NCI-H510A treated with DMSO at 0.1 percent for 48 hours (cell line): ENCODE data around the gene RAB7A.
"Not testable (repeated sequence)": the region's sequence is repeated elsewhere in the genome, so short reads cannot be mapped to it uniquely, and the experiment has no call there.

Source experiments
- DNase-seq: peaks from one replicate; lab custom pipeline; 2025; lab: John Stamatoyannopoulos, UW

RAB7A gene

DNA sequence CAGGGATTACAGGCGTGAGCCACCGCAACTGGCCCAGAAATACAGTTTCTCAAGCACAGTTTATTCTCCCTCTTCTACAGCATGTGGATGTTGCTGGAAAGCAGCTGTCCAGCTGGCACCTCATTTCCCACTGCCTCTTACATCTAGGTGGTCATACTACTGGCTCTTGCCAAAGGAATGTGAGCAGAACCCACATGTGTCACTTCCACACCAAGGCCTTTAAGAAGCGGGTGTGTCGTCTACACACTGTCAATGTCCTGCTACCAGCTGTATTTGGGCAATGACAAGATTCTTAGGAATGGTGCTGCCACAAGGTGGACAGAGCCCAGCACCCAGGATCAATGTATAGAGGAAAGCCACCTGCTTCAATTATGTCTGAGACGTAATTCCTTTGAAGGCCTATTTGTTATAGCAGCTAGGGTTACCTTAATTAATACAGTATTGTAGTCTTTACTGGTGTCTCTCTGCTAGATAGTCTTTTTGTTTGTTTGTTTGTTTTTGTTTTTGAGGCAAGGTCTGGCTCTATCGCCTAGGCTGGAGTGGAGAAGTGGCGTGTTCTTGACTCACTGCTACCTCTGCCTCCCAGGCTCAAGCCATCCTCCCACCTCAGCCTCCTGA is 15.1 kb upstream of the RAB7A start:
- DNase-seq: no peak

DNA sequence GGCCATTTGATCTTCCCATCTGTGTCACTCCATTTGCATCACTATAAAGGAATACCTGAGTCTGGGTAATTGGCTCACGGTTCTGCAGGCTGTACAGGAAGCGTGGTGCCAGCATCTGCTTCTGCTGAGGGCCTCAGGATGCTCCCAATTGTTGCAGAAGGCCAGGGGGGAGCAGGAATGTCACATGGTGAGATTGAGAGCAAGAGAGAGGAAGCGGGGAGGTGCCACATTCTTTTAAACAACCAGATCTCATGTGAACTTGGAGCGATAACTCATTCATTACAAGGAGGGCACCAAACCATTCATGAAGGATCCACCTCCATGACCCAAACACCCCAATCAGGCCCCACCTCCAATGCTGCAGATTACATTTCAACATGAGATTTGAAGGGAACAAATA is 13.1 kb upstream of the RAB7A start:
- no peak for DNase-seq

DNA sequence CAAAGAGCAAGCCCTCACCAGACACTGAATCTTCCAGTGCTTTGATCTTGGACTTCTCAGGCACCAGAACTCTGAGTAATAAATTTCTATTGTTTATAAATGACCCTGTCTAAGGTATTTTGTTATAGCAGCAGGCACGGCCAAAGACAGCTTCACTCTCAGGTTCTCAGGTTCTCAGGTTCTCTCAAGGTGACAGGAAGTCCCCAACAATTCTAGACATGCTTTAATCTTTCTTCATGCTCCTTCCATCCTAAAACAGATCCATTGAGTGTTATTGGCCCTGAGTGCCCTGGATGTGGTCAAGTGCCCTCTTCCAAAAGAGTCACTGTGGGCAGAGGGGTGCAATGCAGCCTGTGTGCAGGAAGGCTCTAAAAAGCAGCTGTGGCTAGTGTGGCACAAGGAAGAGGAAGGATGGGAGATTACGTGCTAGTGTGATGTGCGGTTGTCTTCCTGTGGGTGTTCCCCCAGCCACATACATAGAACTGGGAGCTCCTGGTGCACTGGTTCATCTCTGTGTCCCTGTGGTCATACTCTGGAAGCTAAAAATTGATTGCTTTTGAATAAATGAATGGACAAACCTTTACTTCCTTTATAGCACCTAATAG is 11.0 kb upstream of the RAB7A start:
- DNase-seq: no peak

DNA sequence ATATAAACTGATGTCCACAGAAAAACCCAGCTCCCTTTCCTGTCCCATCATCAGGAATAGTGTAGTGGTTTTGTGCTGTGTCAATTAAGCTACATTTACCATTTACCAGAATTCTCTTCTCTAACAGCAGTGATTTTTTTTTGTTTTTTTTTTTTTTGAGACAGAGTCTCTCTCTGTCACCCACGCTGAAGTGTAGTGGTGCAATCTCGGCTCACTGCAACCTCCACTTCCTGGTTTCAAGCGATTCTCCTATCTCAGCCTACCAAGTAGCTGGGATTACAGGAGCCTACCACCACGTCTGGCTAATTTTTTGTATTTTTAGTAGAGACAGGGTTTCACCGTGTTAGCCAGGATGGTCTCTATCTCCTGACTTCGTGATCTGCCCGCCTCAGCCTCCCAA is 7.1 kb upstream of the RAB7A start:
- not testable (repeated sequence) for DNase-seq

DNA sequence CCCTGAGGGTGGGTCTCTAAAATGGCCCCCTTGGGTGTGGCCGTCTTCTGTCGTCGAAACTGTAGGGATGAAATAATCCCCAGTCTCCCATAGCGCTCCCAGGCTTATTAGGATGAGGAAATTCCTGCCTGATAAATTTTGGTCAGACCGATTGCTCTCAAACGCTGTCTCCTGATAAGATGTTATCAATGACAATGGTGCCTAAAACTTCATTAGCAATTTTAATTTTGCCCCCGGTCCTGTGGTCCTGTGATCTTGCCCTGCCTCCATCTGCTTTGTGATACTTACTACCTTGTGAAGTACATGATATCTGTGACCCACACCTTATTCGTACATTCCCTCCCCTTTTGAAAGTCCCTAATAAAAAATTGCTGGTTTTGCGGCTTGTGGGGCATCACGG is 5.1 kb upstream of the RAB7A start:
- no peak for DNase-seq

DNA sequence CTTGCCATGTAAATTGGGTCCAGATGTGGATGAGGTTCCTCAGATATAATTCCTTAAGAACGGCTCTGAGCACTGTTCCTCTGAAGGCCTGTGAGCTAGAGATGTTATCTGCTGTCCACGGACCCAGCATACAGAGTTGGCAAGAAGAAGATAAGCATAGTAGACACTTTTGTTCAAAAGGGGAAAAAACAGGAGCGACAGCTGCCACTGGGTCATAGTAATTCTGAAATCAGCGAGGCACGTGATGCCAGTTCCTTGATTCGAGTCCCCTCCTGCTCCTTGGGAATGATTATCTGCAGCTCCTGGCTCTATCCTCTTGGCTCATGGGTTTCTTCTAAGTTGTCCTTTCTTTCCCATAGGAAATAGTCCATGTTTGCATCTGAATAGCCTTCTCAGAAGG is 2.5 kb upstream of the RAB7A start:
- no peak for DNase-seq

DNA sequence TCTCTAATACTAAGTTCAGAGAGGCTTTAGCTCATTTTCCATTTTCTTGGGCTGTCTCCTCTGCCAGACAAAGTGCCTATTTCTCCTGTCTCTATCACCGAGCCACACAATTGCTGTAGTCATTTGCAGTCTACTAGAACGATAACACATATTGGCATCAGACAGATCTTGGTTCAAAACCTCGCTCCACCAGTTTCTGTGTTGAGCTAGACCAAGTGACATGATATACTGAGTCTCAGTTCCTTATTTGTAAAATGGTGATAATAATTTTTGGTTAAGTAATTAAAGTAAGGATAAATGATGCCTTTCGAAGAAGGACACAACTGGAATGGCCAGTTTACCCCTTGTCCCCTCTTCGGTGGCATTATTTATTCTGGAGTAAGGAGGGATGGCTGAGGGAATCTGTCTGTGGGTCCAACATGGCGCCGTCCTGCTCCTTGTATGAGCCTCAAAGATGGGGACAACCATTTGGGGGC is 398 bp upstream of the RAB7A start:
- DNase-seq: no peak

DNA sequence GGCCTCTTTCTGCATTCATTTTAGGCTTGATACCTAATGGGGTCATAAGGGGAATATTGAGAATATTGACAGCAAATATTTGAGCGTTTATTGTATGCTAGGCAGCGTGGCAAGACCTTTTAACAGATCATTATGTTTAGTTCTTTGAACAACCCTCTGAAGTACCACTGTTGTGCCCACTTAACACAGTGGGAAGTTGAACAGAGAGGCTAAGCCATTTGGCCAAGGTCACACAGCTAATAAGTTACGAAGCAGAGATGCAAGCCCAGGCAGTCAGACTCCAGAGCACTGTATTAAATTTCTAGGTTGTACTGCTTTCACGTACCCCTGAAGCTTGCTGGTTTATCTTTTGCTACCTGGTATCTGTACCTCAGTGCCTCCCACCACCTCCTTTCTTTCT is 1.1 kb downstream of the RAB7A start:
- no peak for DNase-seq

DNA sequence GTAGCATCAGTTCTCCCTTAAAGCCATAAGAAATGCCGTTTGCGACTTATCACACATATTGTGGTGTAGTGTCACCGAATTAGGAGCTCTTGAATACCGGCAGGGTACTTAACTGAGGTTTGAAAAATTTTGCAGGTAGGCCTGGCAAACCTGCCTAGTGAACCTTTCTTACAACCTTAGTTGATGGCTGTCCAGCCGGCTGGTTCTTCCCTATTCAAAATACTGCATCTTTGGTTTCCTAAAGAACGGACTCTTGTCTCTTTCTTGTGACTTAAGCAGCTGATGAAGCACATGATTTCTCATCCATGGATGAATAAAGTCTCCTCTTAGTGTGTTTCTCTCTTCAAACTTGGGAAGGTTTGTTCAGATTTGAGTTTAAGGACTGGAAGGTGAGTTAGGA is 1.5 kb downstream of the RAB7A start:
- no peak for DNase-seq

DNA sequence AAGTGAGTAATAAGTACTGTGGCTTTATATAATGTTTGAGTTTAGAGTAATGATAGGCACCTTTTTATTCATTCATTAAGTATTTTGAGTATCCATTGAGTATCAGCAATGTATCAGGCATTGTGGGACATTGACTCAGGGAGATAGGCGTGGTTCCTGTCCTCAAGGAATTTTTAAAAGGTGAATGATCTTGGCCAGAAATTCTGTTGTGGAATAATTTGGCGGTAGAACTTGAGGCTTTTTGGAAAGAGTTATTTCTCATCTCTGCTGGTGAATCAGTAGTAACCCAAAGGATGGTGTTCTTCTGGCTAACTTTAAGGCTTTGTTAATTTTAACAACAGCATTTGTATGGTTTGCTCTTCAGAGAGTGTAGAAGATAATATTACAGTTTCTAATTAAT is 2.0 kb downstream of the RAB7A start:
- DNase-seq: no peak

DNA sequence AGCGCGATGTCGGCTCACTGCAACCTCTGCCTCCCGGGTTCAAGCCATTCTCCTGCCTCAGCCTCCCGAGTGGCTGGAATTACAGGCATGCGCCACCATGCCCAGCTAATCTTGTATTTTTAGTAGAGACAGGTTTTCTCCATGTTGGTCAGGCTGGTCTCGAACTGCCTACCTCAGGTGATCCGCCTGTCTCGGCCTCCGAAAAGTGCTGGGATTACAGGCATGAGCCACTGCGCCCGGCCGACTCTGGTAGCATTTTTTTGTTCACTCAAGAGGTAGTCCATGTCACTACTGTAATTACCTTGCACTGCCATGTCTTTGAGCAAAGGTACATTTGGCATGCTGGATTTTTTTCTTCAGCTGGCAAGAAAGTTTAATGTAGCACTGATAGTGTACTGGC is 2.5 kb downstream of the RAB7A start:
- not testable (repeated sequence) for DNase-seq

DNA sequence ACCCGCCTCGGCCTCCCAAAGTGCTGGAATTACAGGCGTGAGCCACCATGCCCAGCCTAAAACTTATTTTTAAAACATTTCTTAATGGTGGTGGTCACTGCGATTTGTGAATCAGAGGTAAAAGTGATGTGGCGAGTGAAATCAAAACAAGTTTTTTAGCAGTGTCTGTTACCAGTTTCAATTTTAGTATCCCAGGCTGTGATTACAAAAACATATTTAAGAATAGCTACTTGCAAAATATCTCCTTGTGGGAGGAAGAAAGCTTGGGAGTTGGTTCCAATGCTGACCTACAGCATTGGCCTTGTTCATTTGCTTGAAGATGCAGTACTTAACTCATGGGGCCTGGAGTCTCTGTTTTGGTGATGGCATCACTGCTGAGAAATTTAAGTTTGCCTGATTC is 4.5 kb downstream of the RAB7A start:
- DNase-seq: no peak

DNA sequence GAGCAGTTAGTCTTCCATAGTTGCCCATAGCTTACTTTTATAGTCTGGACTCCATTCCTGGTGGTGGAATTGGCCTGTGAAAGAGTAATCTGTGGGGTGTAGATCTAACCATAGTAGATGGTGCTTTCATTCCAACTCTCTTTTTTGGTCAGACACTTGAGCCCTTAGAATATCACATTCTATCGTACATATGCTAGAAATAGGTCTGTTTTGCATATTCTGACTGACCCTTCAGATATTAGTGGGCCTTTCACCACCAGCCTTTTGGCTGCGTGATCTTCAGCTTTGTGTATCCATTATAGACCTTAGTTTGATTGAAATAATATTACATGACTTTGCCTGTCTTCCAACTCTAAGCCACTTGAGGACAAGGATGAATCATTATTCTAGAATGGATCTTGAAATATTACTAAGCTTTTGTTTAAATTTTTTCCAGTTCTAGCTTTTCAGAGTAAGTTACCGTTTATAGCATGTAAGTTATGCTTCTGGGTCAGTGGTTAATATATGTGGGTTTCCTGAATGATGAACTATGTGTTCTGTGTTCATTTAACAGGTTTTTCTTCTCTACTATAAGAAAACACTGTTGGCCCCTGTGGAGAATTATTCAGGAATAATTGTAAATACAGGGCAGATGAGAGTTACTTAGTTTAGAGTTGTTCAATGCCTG is 8.7 kb downstream of the RAB7A start:
- DNase-seq: no peak

DNA sequence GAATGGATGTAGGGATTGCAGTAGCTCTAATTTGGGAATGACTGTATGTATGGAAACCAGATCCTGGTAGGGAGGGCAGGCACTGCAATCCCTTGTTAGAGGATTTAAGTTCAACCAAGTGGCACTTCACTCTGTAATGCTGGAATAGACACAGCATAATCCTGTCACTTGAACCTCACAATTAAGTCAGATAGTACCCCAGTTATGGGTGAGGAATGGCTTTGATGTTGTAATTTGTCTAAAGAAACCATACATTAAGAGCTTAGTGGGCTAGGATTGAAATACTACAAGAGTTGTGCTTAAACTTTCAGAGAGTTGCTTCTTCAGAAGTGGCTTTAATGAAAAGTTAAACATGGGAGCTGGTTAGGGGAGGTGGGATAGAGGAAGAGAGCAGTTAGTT is 9.3 kb downstream of the RAB7A start:
- no peak for DNase-seq

DNA sequence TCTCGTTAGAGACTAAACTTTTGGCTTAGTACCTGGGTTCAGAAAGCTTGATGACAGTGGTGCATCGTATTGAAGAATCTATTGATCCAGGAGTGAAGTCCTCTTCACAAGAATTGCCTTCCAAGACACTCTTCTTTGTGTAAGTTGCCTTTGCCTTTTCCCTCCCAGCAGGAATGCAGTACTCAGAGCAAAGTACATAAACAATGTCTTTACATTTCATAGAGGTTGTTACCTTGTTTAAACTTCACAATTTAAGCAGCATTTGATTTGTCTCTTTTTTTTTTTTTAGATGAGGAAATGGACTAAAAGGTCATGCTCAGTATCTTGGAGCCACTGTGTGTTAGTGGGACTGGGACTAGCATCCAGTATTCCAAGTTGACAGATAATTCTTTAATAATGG is 9.9 kb downstream of the RAB7A start:
- DNase-seq: no peak

DNA sequence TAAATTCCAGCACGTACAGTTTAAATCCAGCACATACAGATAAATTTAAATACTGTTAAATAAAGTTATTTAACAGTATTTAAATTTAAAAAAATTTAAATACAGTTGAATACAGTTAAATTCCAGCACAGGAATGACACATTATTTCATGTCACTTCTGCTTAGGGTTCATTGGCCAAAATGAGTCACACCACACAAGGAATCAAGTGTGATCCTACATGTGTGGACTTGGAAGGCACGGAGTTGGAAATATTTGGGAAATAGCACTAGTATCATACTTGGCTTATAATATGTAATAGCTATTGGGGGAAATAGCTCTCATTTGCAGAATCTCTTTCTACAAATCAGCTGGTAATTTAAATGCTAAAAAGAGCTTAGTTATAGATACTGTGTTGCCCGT is 10.6 kb downstream of the RAB7A start:
- DNase-seq: no peak

DNA sequence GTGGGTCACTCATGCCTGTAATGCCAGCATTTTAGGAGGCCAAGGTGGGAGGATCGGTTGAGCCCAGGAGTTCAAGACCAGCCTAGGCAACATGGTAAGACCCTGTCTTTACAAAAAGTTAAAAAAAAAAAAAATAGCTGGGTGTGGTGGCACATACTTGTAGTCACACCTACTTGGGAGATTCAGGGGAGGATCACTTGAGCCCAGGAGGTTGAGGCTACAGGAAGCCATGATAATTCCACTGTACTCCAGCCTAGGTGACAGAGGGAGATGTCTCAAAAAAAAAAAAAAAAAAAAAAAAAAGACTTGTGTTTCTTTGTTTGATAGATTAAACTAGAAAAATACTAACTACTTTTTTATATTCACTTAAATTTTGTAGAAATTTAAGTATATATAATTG is 14.6 kb downstream of the RAB7A start:
- no peak for DNase-seq

DNA sequence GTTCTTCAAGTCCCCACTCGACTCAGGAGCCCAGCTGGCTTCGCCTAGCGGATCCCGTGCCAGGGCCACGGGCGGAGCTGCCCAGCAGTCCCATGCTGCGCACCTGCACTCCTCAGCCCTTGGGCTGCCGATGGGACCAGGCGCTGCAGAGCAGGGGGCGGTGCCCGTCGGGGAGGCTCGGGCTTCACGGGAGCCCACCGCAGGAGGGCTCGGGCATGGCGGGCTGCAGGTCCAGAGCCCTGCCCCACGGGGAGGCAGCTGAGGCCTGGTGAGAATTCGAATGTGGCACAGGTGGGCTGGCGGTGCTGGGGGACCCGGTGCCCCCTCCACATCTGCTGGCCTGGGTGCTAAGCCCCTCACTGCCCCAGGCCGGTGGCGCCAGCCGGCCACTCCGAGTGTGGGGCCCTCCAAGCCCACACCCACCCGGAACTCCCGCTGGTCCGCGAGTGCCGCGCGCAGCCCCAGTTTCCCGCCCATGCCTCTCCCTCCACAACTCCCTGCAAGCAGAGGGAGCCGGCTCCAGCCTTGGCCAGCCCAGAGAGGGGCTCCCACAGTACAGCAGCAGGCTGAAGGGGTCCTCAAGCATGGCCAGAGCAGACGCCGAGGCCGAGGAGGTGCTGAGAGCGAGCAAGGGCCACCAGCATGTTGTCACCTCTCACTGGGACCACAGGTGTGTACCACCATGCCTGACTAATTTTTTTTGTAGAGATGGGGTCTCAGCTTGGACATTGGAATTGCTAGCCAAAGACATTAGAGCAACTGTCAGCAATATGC is 17.0 kb downstream of the RAB7A start:
- DNase-seq: no peak

DNA sequence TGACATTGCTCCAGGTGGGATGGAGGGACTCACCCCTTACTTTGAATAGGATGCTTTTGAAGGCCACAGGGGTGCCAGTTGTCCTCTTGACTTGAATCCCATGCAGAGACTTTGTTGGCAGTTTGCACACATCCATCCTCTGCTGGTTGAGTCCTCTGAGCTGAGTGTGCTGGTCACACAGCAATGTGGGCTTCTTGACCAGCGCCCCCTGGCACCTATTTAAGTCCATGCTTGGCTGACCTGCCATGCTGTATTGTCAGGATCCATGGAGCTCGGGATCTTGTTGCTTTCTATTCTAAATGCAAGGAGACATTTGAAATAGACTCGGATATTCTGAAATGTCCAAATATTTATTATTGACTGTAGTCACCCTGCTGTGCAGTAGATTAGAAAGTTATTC is 19.8 kb downstream of the RAB7A start:
- no peak for DNase-seq

DNA sequence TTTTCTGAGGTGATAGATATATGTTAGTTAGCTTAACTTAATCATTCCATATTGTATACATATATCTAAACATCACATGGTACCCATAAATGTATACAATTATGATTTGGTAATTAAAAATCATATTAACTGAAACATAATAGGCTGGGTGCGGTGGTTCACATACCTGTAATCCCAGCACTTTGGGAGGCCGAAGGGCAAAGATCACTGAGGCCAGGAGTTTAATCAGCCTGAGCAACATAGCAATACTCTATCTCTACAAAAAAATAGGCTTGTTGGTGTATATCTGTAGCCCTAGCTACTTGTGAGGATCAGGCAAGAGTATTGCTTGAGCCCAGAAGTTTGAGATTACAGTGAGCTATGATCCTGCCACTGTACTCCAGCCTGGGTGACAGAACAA is 20.9 kb downstream of the RAB7A start:
- no peak for DNase-seq

DNA sequence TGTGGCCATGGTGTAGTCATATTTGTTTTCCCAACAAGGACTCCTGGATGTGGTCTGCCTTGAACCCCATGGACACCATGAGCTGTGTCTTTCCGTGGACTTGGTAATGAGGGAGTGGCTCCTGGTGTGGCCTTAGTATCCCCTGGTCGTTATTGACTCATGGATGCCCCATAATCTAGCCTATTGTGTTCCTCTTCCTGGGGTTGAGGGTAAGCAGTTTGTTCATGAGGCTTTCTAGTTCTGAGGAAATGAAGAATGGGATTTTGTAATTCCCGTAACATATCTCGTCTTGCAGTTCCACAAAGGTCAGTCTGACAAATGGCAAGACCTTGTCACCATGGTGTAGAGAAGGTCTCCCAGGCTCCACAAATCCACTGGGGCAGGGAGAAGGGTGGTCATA is 22.6 kb downstream of the RAB7A start:
- no peak for DNase-seq

DNA sequence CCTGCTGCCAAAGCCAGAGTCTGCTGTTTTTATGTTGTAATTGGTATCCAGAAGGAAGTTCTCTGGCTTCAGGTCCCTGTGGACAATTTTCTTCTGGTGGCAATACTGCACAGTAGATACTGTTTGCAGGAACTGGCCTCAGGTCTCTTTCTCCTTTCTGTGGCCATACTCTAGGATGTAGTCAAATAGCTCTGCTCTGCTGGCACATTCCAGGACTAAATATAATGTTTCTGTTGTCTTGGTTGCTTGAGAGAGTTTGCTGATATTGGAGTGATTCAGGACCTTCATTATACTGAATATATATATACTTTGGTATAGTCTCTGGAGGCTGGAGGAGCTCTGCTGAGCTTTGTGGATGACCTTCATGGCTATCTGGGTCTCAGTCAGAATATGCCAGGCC is 23.1 kb downstream of the RAB7A start:
- DNase-seq: no peak

DNA sequence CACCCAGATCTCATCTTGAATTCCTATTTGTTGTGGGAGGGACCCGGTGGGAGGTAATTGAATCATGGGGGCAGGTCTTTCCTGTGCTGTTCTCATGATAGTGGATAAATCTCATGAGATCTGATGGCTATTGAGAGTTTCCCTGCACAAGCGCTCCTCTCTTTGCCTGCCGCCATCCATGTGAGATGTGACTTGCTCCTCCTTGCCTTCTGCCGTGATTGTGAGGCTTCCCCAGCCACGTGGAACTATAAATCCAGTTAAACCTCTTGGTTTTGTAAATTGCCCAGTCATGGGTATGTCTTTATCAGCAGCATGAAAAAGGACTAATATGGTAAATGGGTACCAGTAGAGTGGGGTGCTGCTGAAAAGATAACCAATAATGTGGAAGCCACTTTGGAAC is 23.6 kb downstream of the RAB7A start:
- DNase-seq: not testable (repeated sequence)
